Hematopoietic multipotent progenitor cell treated with erythropoietin and hydrocortisone succinate and interleukin-3 and kit ligand, for 4 days (in vitro differentiated cells): ENCODE measurements around the gene B3GNT2.
A peak's percentile ranks its signal among the peaks of the same experiment; 100 is the strongest.
"Not testable (repeated sequence)": the region's sequence is repeated elsewhere in the genome, so short reads cannot be mapped to it uniquely, and the experiment has no call there.

ENCODE experiments used
- DNase-seq: peaks from one replicate; pipeline ENCODE4 v3.0.0-alpha.2; 2015

Gene B3GNT2

GRCh38 chr2:62243983-62244382, 48.1 kb downstream of the B3GNT2 start:
- DNase-seq = no peak

DNA sequence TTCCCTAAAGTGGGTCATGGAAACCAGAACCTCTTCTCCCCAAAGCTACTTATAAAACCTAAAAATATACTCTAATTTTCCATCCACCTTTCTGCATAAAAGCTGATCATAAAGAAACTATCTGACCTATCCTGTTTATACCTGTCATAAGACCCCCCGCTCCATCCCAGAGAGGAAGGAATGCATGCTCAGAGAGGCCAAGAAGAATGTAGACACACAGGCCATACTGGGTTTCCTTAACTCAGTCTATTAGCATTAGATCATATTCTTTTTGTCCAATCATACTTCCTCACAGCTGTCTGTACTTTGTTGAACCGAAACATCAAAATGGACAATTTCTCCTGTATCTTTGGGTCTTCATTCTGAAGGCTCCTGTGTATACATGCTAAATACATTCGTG, 52.3 kb downstream of the B3GNT2 start:
- no peak for DNase-seq

DNA sequence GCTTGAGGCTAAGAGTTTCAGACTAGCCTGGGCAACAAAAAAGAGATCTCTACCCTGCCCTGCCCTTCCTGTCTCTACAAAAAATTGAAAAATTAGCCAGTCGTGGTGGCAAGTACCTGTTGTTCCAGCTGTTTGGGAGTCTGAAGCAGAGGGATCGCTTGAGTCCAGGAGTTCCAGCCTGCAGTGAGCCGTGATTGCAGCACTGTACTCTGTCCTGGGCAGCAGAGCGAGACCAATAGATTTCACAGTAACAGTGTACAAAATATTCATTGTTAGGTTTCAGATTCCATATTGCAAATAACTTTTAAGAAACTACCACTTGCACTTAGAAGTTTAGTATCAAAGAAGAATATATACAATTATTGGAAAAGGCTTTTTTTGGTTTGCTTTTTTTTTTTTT, 54.3 kb downstream of the B3GNT2 start:
- no peak for DNase-seq

- DNase-seq = no peak
Observed at GRCh38 chr2:62254424-62255266, 58.7 kb downstream of the B3GNT2 start.

GRCh38 chr2:62257466-62257865, 61.6 kb downstream of the B3GNT2 start:
- DNase-seq = no peak

DNA sequence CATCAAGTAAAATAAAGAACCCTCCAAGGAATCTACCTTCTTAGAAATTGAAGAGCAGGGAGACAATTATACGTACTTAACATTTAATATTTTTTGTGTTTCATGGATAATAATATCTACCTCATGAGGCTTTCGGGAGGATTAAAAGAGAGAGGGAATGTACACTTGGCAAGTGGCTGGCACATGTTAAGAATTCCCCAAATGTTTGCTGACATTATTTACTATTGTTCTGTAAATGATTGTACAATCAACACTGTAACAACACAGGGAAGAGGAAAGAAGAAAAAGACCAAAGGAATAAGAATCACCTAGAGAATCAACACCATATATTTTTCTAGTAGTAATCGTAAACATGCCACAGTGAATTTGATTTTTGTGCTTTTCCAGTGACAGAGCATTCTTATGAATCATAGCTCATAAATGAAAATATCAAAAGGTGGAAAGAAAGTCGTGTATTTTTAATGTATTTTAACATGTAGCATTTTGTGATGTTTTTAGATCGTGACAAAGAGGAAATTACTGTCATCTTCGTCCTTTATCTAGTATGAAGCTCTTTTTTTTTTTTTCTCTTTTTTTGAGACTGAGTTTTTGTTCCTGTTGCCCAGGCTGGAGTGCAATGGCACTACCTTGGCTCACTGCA, 67.3 kb downstream of the B3GNT2 start:
- no peak for DNase-seq

DNA sequence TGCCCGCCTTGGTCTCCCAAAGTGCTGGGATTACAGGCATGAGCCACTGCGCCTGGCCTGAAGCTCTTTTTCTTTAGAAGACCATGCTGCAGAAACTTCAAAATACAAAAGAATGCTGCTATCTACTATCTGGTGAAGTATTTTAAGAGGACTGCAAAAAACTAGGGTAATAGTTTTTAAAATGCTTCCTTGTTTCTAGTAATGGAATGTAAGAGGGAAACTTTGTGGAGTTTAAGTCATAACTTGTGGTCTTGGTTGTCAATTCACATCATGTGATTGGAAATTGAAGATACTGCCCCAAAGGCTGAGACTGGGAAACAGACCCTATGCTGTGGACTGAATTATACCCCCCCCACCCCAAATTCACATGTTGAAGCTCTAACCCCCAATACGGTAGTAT, 68.3 kb downstream of the B3GNT2 start:
- no peak for DNase-seq

DNA sequence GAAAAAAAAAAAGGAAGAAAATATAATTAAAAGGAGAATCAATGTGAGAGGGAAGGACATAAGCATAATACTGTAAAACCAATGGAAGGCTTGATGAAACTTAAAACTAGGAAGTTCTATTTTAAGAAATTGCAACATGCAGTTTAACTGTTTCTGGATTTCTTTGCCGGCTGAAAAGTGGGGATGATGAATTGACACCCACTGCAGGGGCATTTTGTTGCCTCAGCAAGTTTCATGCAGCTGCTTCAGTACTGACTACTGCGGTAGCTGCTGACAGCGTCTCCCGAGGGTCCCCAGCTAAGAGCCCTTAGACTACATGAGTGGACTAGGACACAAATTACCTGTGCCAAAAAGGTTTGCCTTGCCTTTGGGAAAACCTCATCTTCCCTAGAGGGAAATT, 69.2 kb downstream of the B3GNT2 start:
- peak; percentile 41 for DNase-seq

DNA sequence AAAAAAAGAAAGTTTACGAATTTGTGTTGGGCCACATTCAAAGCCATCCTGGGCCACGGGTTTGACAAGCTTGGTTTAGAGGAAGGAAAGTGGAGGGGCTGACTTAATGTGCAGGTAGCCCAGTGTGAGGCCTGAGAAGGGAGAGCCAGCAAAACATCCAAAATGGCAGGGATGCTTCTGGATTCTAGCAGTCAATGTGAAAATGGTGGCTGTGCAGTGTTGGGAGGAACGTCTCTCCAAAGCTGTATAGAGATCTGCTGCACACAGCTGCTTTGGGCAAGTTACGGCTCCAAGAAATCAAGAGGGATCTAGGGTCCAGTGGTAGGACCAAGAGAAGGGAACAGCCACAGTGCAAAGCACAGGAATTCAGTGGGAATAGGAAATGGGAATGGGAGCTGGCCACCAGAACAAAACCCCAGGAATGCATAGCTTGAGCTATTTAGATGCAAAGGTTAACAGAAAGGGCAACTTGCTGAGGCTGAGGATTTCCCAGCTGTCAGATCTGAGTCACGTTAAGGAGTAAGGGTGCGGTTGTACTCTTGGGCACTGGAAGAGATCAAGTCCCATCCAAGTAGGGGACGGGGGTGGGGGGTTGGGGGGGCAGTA, 70.6 kb downstream of the B3GNT2 start:
- no peak for DNase-seq

DNA sequence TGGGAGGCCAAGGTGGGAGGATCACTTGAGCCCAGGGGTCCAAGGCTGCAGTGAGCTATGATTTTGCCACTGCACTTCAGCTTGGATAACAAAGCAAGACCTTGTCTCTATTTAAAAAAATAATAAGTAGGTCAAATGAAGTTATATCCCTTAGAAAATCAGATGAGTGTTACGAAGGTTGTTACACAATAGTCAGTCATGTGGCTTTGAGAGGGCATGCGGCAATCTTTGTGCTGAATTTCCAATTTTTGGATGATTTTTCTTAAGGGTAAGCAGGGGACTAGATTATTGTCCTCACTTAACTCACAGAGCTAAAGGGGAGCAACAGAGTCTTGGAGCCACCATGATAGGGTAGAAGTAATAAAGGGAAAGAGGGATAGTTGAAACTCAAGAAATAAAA, 71.8 kb downstream of the B3GNT2 start:
- no peak for DNase-seq

GRCh38 chr2:62268681-62269188, 72.8 kb downstream of the B3GNT2 start:
- not testable (repeated sequence) for DNase-seq

GRCh38 chr2:62270728-62271127, 74.8 kb downstream of the B3GNT2 start:
- DNase-seq = peak; percentile 90
